Bronchial epithelial cell (primary cell): ENCODE results near the gene NWD2. TPM values are rescaled to one million over a fixed set of nuclear protein-coding genes. Genes with fewer than 3 reads are reported as not detected.
A peak's percentile ranks its signal among the peaks of the same experiment; 100 is the strongest.
"Not testable (repeated sequence)": the region's sequence is repeated elsewhere in the genome, so short reads cannot be mapped to it uniquely, and the experiment has no call there.

Experiments used
- DNase-seq: peaks from one replicate; pipeline ENCODE4 v3.0.0-alpha.2; 2010; ENCODE audit warnings: low read depth
- FAIRE-seq: peaks from 2 replicates; lab custom pipeline; 2011; peaks lifted over from hg19 to GRCh38; lab: Jason Lieb, UNC
- H3K27me3 ChIP-seq: 2 replicates; pipeline ENCODE4 v1.5.1; 2011; ENCODE audit warnings: low read length; ENCODE audit not compliant: control insufficient read depth, insufficient read depth
- H3K36me3 ChIP-seq: 2 replicates; pipeline ENCODE4 v1.5.1; 2011; ENCODE audit warnings: low read length; ENCODE audit not compliant: control insufficient read depth, insufficient read depth
- H3K4me3 ChIP-seq: 2 replicates; pipeline ENCODE4 v1.5.1; 2011; ENCODE audit warnings: mild to moderate bottlenecking, low read depth, low read length, control low read depth
- total RNA-seq: library from RNA; depleted of rRNA; stranded (reverse); fragments of >200 nt; gene quantifications from 2 replicates; pipeline ENCODE4 v1.2.1, GENCODE V29; 2014
- TF ChIP-seq, protein P1 (sequence below): IDR thresholded peaks from 2 replicates; pipeline ENCODE4 v1.5.1; 2011; ENCODE audit warnings: mild to moderate bottlenecking, moderate library complexity, low read length, control low read depth, inconsistent platforms; ENCODE audit not compliant: insufficient read depth, severe bottlenecking

Gene NWD2, protein sequence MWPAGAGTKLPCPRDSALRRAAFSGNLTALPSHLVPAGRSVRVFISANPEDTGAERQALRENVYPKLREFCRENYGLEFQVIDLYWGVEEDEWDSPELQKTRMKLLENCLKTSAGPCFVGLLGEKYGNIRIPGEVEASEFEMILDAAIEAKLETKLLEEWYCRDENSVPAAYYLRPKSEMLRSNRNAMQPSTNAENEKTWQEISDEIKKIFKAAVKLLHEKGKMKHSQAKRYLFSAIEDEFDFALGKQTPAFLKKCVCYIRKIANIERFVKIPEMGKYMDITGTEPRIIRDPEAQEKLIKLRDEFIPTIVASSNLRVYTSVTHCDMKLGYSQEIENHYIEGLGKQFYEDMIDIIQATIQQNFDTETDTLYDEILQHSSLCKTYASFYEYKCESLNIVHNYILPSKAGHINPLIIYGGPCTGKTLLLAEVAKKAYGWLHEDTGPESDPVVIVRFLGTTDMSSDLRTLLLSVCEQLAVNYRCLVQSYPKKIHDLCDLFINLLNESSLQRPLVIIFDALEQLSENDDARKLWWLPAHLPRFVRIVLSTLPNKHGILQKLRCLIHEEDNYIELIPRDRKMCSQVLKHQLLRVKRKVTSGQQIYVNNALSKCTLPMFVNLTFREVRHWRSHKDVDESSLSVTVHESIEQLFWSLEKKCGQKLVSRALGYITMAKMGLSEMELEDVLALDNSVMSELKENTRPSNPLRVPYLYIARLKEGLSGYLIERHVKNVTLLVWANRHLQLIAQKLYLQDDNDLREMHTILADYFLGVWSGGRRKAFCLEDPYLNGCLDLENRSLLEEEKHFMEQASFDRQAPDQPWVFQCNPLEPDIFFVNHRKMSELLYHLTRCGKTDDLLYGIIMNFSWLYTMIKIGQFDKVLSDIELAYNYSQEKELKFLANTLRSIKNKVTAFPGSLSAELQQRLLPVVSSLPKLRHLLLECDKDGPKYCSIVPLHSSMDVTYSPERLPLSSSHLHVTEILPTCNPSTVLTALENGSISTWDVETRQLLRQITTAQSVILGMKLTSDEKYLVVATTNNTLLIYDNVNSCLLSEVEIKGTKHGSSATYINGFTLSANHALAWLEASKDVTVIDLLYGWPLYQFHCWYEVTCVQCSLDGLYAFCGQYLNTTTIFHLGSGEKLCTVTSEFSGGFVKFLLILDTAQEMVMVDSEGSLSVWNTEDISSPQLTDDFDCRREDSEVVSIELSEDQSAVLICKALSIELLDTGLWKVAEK (N-terminal part only)
- 0.26 and 1.2 TPM in 2 replicates for total RNA-seq

DNA sequence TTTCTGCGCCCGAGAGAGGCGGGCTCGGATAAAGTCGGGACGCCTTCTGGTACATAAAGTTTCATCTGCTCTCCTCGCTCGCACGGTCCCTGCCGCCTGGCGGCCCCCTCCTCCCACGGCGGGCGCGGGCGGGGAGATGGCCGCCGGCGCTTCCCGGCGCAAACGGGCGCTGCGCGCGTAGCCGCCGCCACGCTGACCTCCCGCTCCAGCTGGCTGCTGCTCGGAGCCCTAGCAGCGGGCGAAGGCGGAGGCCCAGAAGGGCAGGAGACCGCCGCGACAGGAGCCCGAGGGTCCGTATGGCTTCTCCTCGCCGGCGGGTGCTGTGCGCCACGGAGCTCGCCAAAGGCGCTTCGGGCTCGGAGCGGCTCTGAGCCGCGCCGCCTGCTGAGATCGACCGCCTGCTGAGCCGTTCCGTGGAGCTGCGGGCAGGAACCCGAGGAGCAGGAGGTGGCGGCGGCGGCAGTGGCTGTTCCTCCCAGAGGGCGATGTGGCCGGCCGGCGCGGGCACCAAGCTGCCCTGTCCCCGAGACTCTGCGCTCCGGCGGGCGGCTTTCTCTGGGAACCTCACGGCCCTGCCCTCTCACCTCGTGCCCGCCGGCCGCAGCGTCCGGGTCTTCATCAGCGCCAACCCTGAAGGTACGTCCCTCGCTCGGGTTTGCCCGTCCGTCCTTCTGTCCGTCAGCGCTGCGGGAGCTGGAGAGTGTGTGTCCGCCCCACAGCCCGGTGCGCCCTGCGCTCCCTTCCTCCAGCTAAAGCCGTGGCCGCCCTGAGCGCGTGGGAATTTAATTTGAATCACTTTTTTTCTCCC lies at the start of gene NWD2:
NWD2 (plus strand) TSS at position 161 of the 808 bp plus-strand sequence; CDS start at position 486, 325 bp downstream.
- Histone ChIP-seq H3K27me3 (peaks cover 16% of the 10 kb centered on the region), H3K4me3 (no peak within 1 kb of the TSS), H3K36me3 (no peaks in the 10 kb centered on the region)
- TF ChIP-seq, protein P1, sequence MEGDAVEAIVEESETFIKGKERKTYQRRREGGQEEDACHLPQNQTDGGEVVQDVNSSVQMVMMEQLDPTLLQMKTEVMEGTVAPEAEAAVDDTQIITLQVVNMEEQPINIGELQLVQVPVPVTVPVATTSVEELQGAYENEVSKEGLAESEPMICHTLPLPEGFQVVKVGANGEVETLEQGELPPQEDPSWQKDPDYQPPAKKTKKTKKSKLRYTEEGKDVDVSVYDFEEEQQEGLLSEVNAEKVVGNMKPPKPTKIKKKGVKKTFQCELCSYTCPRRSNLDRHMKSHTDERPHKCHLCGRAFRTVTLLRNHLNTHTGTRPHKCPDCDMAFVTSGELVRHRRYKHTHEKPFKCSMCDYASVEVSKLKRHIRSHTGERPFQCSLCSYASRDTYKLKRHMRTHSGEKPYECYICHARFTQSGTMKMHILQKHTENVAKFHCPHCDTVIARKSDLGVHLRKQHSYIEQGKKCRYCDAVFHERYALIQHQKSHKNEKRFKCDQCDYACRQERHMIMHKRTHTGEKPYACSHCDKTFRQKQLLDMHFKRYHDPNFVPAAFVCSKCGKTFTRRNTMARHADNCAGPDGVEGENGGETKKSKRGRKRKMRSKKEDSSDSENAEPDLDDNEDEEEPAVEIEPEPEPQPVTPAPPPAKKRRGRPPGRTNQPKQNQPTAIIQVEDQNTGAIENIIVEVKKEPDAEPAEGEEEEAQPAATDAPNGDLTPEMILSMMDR, result no peak
- DNase-seq, result no peak
- no peak for FAIRE-seq

DNA sequence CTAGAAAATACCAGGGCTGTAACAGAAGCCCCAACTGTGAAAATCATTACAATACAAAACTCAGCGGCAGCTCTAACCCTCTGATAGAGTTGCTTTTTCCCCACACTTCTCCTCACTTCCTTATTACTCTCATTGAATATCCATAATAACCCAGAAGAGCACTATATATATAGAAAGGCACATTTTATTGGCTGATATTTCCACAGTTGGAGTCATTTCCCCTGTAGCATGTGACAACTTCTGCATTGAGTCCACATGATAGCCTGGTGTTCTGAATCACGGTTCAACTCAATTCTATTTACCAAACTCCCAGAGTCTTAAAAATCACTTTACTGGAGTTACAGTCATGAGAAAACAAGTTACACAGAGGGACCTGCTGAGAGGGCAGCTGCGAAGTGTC lies 46.6 kb upstream of the NWD2 start:
- Histone ChIP-seq H3K4me3 (no peak overlapping the region), H3K36me3 (no peaks in the 10 kb centered on the region), H3K27me3 (no peaks in the 10 kb centered on the region)
- FAIRE-seq (no peak), DNase-seq (no peak)
- TF ChIP-seq, protein P1, result no peak

DNA sequence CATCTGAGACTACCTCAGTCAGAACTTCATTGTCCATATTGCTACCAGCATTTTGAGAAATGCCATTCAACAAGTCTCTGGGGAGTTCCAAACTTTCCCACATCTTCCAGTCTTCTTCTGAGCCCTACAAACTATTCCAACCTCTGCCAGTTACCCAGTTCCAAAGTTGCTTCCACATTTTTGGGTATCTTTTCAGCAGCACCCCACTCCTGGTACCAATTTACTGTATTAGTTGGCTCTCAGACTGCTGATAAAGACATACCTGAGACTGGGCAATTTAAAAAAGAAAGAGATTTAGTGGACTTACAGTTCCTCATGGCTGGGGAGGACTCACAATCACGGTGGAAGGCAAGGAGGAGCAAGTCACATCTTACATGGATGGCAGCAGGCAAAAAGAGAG lies 39.8 kb upstream of the NWD2 start:
- not testable (repeated sequence) for H3K36me3 ChIP-seq, H3K27me3 ChIP-seq, H3K4me3 ChIP-seq, FAIRE-seq, DNase-seq

DNA sequence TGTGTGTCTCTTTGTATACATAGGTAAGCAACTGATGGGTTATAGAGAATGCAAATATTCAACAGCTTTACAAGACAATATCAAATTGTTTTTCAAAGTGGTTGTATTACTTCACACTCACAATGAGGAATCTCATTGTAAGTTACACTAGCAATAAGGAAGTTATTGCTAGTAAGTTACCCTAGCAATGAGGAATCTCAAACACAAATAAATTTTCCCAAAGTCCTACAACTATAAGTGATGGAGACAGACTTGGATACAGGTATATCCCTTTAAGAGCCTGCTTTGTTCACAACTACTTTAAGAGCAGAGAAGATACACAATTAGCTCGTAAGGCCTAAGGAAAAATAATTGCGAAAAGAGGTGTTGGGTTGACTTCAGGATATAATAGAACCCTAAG lies 28.3 kb upstream of the NWD2 start:
- H3K36me3 ChIP-seq, result no peaks in the 10 kb centered on the region
- TF ChIP-seq, protein P1, result no peak
- no peaks in the 10 kb centered on the region for H3K27me3 ChIP-seq
- DNase-seq (no peak), FAIRE-seq (no peak)
- no peak overlapping the region for H3K4me3 ChIP-seq

DNA sequence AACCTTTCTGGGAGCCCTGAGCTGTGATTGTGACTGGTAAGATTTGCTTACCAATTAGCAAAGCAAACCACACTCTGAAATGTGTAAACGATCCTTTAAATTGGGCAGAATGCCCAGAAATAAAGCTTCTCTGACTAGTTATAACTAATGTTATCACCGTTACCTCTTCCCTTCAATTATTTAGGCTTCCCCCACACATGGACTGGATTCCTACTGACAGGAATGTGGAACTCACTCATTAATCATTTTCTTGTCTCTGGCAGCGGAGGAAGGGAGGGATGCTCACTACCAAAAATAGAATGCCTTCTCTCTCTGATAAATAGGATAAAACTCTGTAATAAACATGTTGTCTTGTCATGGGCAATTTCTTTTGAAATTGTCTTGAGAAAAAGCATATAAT lies 25.3 kb upstream of the NWD2 start:
- TF ChIP-seq, protein P1, result no peak
- Histone ChIP-seq H3K4me3 (no peak overlapping the region), H3K27me3 (no peaks in the 10 kb centered on the region), H3K36me3 (no peaks in the 10 kb centered on the region)
- FAIRE-seq (no peak), DNase-seq (peak; percentile 1)
